Karpas-422 (cell line): ENCODE results near the gene GAMT. TPM values are rescaled to one million over a fixed set of nuclear protein-coding genes. Genes with fewer than 3 reads are reported as not detected.
A peak's percentile ranks its signal among the peaks of the same experiment; 100 is the strongest.
"Not testable (repeated sequence)": the region's sequence is repeated elsewhere in the genome, so short reads cannot be mapped to it uniquely, and the experiment has no call there.

Source experiments
- DNase-seq: peaks from one replicate; pipeline ENCODE4 v3.0.0-alpha.2; 2015
- H2AFZ ChIP-seq: fragments of 200-600 bp; sonication (generic); 2 replicates; pipeline ENCODE4 v1.6.1; 2014; ENCODE audit warnings: antibody characterized with exemption, low read length, mixed read lengths
- H3K27ac ChIP-seq: fragments of 200-600 bp; sonication (generic); 2 replicates; pipeline ENCODE4 v1.5.1; 2014; ENCODE audit warnings: mild to moderate bottlenecking, low read length, moderate library complexity
- H3K27me3 ChIP-seq: fragments of 200-600 bp; sonication (generic); 2 replicates; pipeline ENCODE4 v1.6.1; 2014; ENCODE audit warnings: low read length, mixed read lengths
- H3K36me3 ChIP-seq: fragments of 200-600 bp; sonication (generic); 2 replicates; pipeline ENCODE4 v1.6.1; 2014; ENCODE audit warnings: low read length, mixed read lengths; ENCODE audit not compliant: insufficient read depth
- H3K4me1 ChIP-seq: fragments of 200-600 bp; sonication (generic); 2 replicates; pipeline ENCODE4 v1.6.1; 2014; ENCODE audit warnings: mild to moderate bottlenecking, low read length, mixed read lengths
- H3K4me2 ChIP-seq: fragments of 200-600 bp; sonication (generic); 2 replicates; pipeline ENCODE4 v1.6.1; 2014; ENCODE audit warnings: low read length, low read depth, mild to moderate bottlenecking; ENCODE audit not compliant: poor library complexity, severe bottlenecking
- H3K4me3 ChIP-seq: fragments of 200-600 bp; sonication (generic); 2 replicates; pipeline ENCODE4 v1.5.1; 2014; ENCODE audit warnings: mild to moderate bottlenecking, antibody characterized with exemption, low read length, mixed read lengths
- H3K79me2 ChIP-seq: fragments of 200-600 bp; sonication (generic); 2 replicates; pipeline ENCODE4 v1.6.1; 2014; ENCODE audit warnings: mild to moderate bottlenecking, low read length, mixed read lengths
- H3K9ac ChIP-seq: fragments of 200-600 bp; sonication (generic); 2 replicates; pipeline ENCODE4 v1.6.0; 2014; ENCODE audit warnings: low read length
- H3K9me2 ChIP-seq: fragments of 200-600 bp; sonication (generic), shearing (Covaris generic); replicated peaks from 2 replicates; pipeline ENCODE4 v1.6.0; 2014; ENCODE audit warnings: mild to moderate bottlenecking, low read length, moderate library complexity; ENCODE audit not compliant: insufficient read depth
- H3K9me3 ChIP-seq: fragments of 300-700, 200-600 bp; sonication (generic); 2 replicates; pipeline ENCODE4 v1.6.1; 2014; ENCODE audit warnings: low read length, mixed read lengths
- H4K20me1 ChIP-seq: fragments of 200-600 bp; sonication (generic); 2 replicates; pipeline ENCODE4 v1.6.1; 2014; ENCODE audit warnings: mild to moderate bottlenecking, antibody characterized with exemption, low read length, low read depth; ENCODE audit not compliant: insufficient read depth
- total RNA-seq: library from RNA; depleted of rRNA; stranded (reverse); fragments of >200 nt; shearing (Covaris generic); gene quantifications from 2 replicates; pipeline ENCODE4 v1.2.3, GENCODE V29; 2014; ENCODE audit warnings: low replicate concordance

GAMT gene
- total RNA-seq, 1 experiment from 2014 or later = 63.7 TPM

GRCh38 chr19:1424192-1424955 is 23.0 kb upstream of the GAMT start:
- Histone ChIP-seq H3K9ac (no peak overlapping the region), H3K79me2 (peaks cover 10% of the 10 kb centered on the region), H3K4me2 (no peak overlapping the region), H3K27me3 (no peaks in the 10 kb centered on the region), H4K20me1 (peaks cover 47% of the 10 kb centered on the region), H2AFZ (no peak overlapping the region), H3K4me3 (no peak overlapping the region), H3K36me3 (peaks cover 35% of the 10 kb centered on the region; the same call in 1 of the 2 replicates), H3K27ac (no peak overlapping the region), H3K9me2 (no peaks in the 10 kb centered on the region), H3K9me3 (no peaks in the 10 kb centered on the region), H3K4me1 (no peaks in the 10 kb centered on the region)
- DNase-seq = peak; percentile 39

GRCh38 chr19:1423436-1424191 is 22.3 kb upstream of the GAMT start:
- no peak overlapping the region for H3K9ac ChIP-seq

GRCh38 chr19:1422943-1423342 is 21.6 kb upstream of the GAMT start:
- Histone ChIP-seq H3K36me3 (peaks cover 41% of the 10 kb centered on the region), H3K4me1 (no peaks in the 10 kb centered on the region), H2AFZ (no peak overlapping the region), H3K9me3 (no peaks in the 10 kb centered on the region), H3K79me2 (peaks cover 24% of the 10 kb centered on the region), H3K9me2 (no peaks in the 10 kb centered on the region), H3K4me2 (no peak overlapping the region), H4K20me1 (peaks cover 54% of the 10 kb centered on the region), H3K27ac (no peak overlapping the region), H3K4me3 (no peak overlapping the region), H3K27me3 (no peaks in the 10 kb centered on the region), H3K9ac (no peak overlapping the region)
- no peak for DNase-seq

More at GRCh38 chr19:1423436-1424191, 22.3 kb upstream of the GAMT start:
- DNase-seq = no peak
- H3K4me1 ChIP-seq = no peaks in the 10 kb centered on the region
- peaks cover 18% of the 10 kb centered on the region for H3K79me2 ChIP-seq
- H3K9me2 ChIP-seq = no peaks in the 10 kb centered on the region
- H2AFZ ChIP-seq = no peak overlapping the region
- no peaks in the 10 kb centered on the region for H3K27me3 ChIP-seq
- H3K4me2 ChIP-seq = no peak overlapping the region
- peaks cover 54% of the 10 kb centered on the region for H4K20me1 ChIP-seq
- H3K27ac ChIP-seq = no peak overlapping the region
- H3K9me3 ChIP-seq = no peaks in the 10 kb centered on the region
- H3K36me3 ChIP-seq = peaks cover 41% of the 10 kb centered on the region
- H3K4me3 ChIP-seq = no peak overlapping the region

GRCh38 chr19:1422360-1422759 is 21.0 kb upstream of the GAMT start:
- no peak overlapping the region for H2AFZ ChIP-seq
- no peak for DNase-seq
- peaks cover 56% of the 10 kb centered on the region for H4K20me1 ChIP-seq
- peaks cover 27% of the 10 kb centered on the region for H3K79me2 ChIP-seq
- H3K36me3 ChIP-seq = peaks cover 41% of the 10 kb centered on the region
- H3K27me3 ChIP-seq = no peaks in the 10 kb centered on the region
- no peak overlapping the region for H3K9ac ChIP-seq
- no peaks in the 10 kb centered on the region for H3K9me2 ChIP-seq
- no peaks in the 10 kb centered on the region for H3K4me1 ChIP-seq
- no peak overlapping the region for H3K4me2 ChIP-seq
- no peak overlapping the region for H3K27ac ChIP-seq
- H3K9me3 ChIP-seq = no peaks in the 10 kb centered on the region
- H3K4me3 ChIP-seq = no peak overlapping the region

- H3K27ac ChIP-seq = no peak overlapping the region
- no peak overlapping the region for H3K4me3 ChIP-seq
- H3K9me2 ChIP-seq = no peaks in the 10 kb centered on the region
- no peaks in the 10 kb centered on the region for H3K9me3 ChIP-seq
- peaks cover 56% of the 10 kb centered on the region for H4K20me1 ChIP-seq
- peaks cover 31% of the 10 kb centered on the region for H3K79me2 ChIP-seq
- H3K36me3 ChIP-seq = peaks cover 42% of the 10 kb centered on the region
- no peak overlapping the region for H3K9ac ChIP-seq
- no peaks in the 10 kb centered on the region for H3K4me1 ChIP-seq
- H3K27me3 ChIP-seq = no peaks in the 10 kb centered on the region
- no peak overlapping the region for H2AFZ ChIP-seq
- H3K4me2 ChIP-seq = no peak overlapping the region
- DNase-seq = no peak
Measured at GRCh38 chr19:1421958-1422305, 20.6 kb upstream of the GAMT start.

- Histone ChIP-seq H3K27me3 (no peaks in the 10 kb centered on the region), H3K27ac (no peak overlapping the region), H3K4me3 (no peak overlapping the region), H3K9ac (no peak overlapping the region), H3K79me2 (peaks cover 37% of the 10 kb centered on the region), H4K20me1 (peaks cover 60% of the 10 kb centered on the region), H3K4me2 (no peak overlapping the region), H3K36me3 (peaks cover 42% of the 10 kb centered on the region), H2AFZ (no peak overlapping the region), H3K9me2 (no peaks in the 10 kb centered on the region), H3K9me3 (no peaks in the 10 kb centered on the region), H3K4me1 (no peaks in the 10 kb centered on the region)
- no peak for DNase-seq
Measured at GRCh38 chr19:1421218-1421957, 20.0 kb upstream of the GAMT start.

GRCh38 chr19:1420590-1420989 is 19.2 kb upstream of the GAMT start:
- Histone ChIP-seq H3K9me3 (no peaks in the 10 kb centered on the region), H2AFZ (no peak overlapping the region), H3K36me3 (peaks cover 35% of the 10 kb centered on the region), H3K4me3 (no peak overlapping the region), H3K27me3 (no peaks in the 10 kb centered on the region), H4K20me1 (peaks cover 62% of the 10 kb centered on the region), H3K27ac (no peak overlapping the region), H3K9ac (no peak overlapping the region), H3K4me1 (no peaks in the 10 kb centered on the region), H3K79me2 (peaks cover 45% of the 10 kb centered on the region), H3K4me2 (no peak overlapping the region), H3K9me2 (no peaks in the 10 kb centered on the region)
- DNase-seq = no peak

- H3K4me1 ChIP-seq, H3K27ac ChIP-seq, H3K4me3 ChIP-seq, H3K9me2 ChIP-seq, H2AFZ ChIP-seq, H3K27me3 ChIP-seq, DNase-seq, H3K4me2 ChIP-seq, H3K9me3 ChIP-seq, H3K9ac ChIP-seq: not testable (repeated sequence)
- peaks cover 31% of the 10 kb centered on the region for H3K36me3 ChIP-seq
- H4K20me1 ChIP-seq = peaks cover 62% of the 10 kb centered on the region
- peaks cover 50% of the 10 kb centered on the region for H3K79me2 ChIP-seq
Measured at GRCh38 chr19:1420085-1420484, 18.7 kb upstream of the GAMT start.
